Chondrocyte (in vitro differentiated cells): ENCODE data around the gene RPS18. TPM values are rescaled to one million over a fixed set of nuclear protein-coding genes. Genes with fewer than 3 reads are reported as not detected.

ENCODE experiments used
- DNase-seq: peaks from one replicate; pipeline ENCODE4 v3.0.0; 2021; ENCODE audit warnings: mixed read lengths, low spot score
- H3K27ac Mint-ChIP-seq: one replicate; pipeline ENCODE4 v1.8.0; 2021; ENCODE audit warnings: mild to moderate bottlenecking, moderate library complexity, mixed read lengths; ENCODE audit not compliant: unreplicated experiment
- H3K27me3 Mint-ChIP-seq: 2 replicates; pipeline ENCODE4 v1.8.0; 2021; ENCODE audit warnings: low read depth, mixed read lengths
- H3K36me3 Mint-ChIP-seq: 2 replicates; pipeline ENCODE4 v1.8.0; 2021; ENCODE audit warnings: low read depth, mixed read lengths
- H3K4me1 Mint-ChIP-seq: 2 replicates; pipeline ENCODE4 v1.8.0; 2021; ENCODE audit warnings: low read depth, mild to moderate bottlenecking, mixed read lengths
- H3K4me3 Mint-ChIP-seq: one replicate; pipeline ENCODE4 v1.8.0; 2021; ENCODE audit warnings: mild to moderate bottlenecking, moderate library complexity, mixed read lengths; ENCODE audit not compliant: unreplicated experiment
- H3K9me3 Mint-ChIP-seq: 2 replicates; pipeline ENCODE4 v1.8.0; 2021; ENCODE audit warnings: low read depth, mixed read lengths
- total RNA-seq: library from RNA; stranded (reverse); gene quantifications from 3 replicates; pipeline ENCODE4 v1.2.1, GENCODE V29; 2021
- TF ChIP-seq, protein P1 (sequence below): fragments of 200-600 bp; sonication (generic); IDR thresholded peaks from 2 replicates; pipeline ENCODE4 v1.5.0; 2021; ENCODE audit warnings: antibody characterized with exemption, mild to moderate bottlenecking, moderate library complexity

RPS18 gene
- total RNA-seq, 1 donor from 2014 or later = 1,582 TPM

DNA sequence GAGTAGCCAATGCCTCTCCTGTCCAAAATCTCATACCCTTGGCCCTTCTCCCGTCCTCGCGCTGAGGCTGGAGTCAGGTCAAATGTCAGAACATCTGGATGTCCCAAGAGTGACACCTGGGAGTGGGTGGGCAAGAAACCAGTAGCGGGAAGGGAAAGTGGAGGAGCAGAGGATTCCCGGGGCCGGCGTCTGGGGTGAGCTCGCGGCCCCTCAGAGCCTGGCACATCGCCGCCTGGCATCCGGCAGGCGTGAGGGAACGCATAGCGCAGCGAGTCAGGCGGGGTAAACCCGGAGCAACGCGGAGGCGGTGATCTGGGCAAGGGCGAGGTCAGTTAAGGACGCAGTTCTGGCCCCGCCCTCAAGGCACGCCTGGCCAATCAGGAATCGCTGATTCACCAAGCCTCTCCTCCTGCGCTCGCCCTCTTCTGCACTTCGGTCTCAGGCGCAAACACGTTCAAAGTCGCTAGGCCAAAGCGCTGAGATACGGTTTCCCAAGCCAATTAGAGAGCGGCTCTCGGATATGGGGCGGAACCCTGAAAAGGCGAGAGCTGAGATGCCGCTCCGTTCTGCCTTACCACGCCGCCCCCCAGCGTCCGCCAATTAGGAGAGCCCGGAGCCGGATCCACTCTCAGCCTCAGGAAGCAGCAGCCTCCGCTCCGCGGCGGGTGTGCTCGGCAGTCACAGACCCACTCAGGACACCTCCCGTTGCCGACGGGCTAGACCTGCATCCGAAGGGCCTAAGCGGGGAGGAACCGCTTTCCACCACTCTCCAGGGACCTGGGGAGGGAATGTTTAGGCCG lies 22.7 kb upstream of the RPS18 start:
- peaks cover 9% of the 10 kb centered on the region for H3K36me3 Mint-ChIP-seq
- H3K4me1 Mint-ChIP-seq = peaks cover 43% of the 10 kb centered on the region
- peak overlapping the region; percentile 87 for H3K4me3 Mint-ChIP-seq
- no peaks in the 10 kb centered on the region for H3K9me3 Mint-ChIP-seq
- TF ChIP-seq, protein P1, sequence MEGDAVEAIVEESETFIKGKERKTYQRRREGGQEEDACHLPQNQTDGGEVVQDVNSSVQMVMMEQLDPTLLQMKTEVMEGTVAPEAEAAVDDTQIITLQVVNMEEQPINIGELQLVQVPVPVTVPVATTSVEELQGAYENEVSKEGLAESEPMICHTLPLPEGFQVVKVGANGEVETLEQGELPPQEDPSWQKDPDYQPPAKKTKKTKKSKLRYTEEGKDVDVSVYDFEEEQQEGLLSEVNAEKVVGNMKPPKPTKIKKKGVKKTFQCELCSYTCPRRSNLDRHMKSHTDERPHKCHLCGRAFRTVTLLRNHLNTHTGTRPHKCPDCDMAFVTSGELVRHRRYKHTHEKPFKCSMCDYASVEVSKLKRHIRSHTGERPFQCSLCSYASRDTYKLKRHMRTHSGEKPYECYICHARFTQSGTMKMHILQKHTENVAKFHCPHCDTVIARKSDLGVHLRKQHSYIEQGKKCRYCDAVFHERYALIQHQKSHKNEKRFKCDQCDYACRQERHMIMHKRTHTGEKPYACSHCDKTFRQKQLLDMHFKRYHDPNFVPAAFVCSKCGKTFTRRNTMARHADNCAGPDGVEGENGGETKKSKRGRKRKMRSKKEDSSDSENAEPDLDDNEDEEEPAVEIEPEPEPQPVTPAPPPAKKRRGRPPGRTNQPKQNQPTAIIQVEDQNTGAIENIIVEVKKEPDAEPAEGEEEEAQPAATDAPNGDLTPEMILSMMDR = no peak
- H3K27ac Mint-ChIP-seq = peak overlapping the region; percentile 97
- H3K27me3 Mint-ChIP-seq = no peaks in the 10 kb centered on the region
- peak; percentile 97 for DNase-seq

DNA sequence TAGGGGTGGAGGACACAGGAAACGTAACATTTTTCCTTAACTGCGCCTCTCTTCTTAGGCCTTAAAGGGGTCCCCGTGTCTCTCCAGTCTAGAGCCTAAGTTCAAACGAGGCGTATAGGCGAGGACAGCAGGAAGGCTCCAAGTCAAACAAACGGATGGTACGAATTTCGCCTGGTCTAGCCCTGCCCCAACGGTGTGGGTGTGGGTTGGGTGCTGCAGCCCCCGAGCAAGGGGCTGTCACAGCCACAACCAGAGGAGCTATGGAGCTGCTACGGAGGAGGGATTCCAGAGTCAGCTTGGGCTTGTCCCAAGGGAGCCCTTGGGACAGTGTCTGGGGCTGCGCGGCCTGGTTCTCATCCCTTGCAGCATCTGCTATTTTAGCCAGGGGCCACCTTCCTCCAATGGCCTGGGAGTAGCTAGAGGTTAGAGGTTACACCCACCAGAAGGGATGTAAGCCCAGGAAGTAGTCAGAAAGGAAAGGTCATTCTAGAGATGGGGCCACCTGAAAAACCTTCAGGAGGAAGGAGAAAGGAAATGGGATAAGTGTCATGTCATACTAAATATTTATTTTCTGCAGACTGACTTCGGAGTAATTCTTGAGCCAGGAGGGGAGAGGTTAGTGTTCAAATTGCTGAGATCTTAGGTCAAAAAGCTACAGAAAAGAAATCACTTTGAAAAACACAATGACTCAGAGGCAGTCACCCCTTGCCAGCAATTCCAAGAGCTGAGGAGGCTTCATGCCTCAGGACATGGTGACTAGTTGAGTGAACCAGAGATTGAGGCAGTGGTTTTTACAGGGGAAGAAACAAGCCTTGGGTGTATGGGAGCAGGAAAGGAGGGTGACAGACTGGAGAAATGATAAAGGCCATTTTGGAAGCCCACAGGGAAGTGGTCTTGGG lies 21.9 kb upstream of the RPS18 start:
- TF ChIP-seq, protein P1 = no peak
- peaks cover 43% of the 10 kb centered on the region for H3K4me1 Mint-ChIP-seq
- H3K27me3 Mint-ChIP-seq = no peaks in the 10 kb centered on the region
- peaks cover 9% of the 10 kb centered on the region for H3K36me3 Mint-ChIP-seq
- peak overlapping the region; percentile 87 for H3K4me3 Mint-ChIP-seq
- DNase-seq = no peak
- peak overlapping the region; percentile 97 for H3K27ac Mint-ChIP-seq
- H3K9me3 Mint-ChIP-seq = no peaks in the 10 kb centered on the region

DNA sequence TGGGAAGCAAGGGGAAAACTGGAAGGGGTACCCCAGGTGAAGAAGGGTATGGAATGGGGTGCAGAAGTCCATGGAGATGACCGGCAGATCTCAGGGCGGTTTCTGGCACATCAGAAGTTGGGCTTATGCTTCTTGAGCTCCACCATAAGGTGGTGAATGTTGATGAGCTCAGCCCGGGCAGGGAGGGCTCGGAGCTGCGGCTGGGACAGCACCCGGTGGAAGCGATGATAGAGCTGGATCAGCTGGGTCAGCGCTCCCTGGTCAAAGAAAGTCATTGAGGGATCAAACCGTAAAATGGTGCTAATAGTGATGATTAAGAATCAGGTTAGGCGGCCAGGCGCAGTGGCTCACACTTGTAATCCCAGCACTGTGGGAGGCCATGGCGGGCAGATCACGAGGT lies 21.1 kb upstream of the RPS18 start:
- H3K27ac Mint-ChIP-seq = peak overlapping the region; percentile 97
- peaks cover 43% of the 10 kb centered on the region for H3K4me1 Mint-ChIP-seq

DNA sequence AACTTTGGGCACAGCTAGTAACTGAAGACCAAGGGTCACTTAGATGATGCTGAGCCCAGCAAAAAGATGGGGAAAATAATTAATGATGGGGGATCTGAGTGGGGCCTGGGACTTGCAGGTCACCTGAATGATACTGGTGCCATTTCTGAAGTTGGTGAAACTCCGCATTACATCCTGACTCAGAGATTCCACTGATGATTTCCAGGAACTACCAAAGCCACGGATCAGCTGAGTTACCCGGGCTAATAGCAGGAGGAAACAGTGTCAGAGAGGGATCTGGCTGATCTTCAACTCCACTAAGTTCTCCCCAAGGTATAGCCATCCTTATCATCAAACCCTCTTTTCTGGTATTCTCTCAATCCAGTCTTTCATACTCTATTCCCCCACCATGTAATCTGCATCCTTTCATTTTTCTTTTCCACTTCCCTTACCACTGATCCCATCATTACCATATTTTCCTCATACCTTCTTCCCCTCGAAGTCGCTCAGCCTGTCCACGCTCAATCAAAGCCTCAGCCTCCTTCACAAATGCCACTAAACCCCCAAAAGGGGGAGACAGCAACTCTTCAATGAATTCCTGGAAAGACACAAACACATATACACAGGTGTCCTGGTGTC lies 20.4 kb upstream of the RPS18 start:
- Mint-ChIP-seq H3K27ac (peak overlapping the region; percentile 42), H3K9me3 (no peaks in the 10 kb centered on the region), H3K36me3 (peaks cover 9% of the 10 kb centered on the region), H3K4me3 (no peak overlapping the region), H3K4me1 (peaks cover 43% of the 10 kb centered on the region), H3K27me3 (no peaks in the 10 kb centered on the region)
- DNase-seq = no peak
- TF ChIP-seq, protein P1 = no peak

More for the DNA sequence above, 21.1 kb upstream of the RPS18 start:
- Mint-ChIP-seq H3K36me3 (peaks cover 9% of the 10 kb centered on the region), H3K27me3 (no peaks in the 10 kb centered on the region), H3K4me3 (peak overlapping the region; percentile 87), H3K9me3 (no peaks in the 10 kb centered on the region)
- no peak for DNase-seq
- TF ChIP-seq, protein P1 = no peak

DNA sequence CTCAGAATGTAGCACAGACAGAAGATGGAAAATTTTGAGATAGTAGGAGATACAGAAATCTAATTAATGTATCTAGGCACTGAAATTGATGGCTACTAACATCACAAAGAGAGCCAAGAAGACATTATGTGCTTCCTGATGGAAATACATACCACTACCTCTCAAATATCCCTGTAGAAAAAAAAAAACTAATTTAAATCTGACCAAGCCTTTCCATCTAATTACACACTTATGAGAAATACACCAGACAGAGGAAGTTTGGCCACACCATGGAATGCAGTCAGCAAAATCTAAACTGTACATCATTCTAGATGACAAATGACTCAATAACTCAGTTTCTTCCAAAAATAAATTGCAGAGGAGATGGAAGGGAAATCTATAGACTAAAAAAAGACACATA lies 19.1 kb upstream of the RPS18 start:
- Mint-ChIP-seq H3K27me3 (no peaks in the 10 kb centered on the region), H3K36me3 (peaks cover 10% of the 10 kb centered on the region), H3K27ac (peak overlapping the region; percentile 38), H3K9me3 (no peaks in the 10 kb centered on the region), H3K4me3 (no peak overlapping the region), H3K4me1 (peaks cover 43% of the 10 kb centered on the region)
- TF ChIP-seq, protein P1 = no peak
- DNase-seq = no peak
